Skeletal muscle tissue (tissue), 2 donors: ENCODE measurements around the gene MAP2K5. TPM values are rescaled to one million over a fixed set of nuclear protein-coding genes. Genes with fewer than 3 reads are reported as not detected.

Source experiments
- small RNA-seq: library from RNA; depleted of rRNA; stranded (forward); fragments of <200 nt; gene quantifications from one replicate; pipeline ENCODE3, GENCODE V24; 2014
- total RNA-seq: library from RNA; depleted of rRNA; stranded (reverse); fragments of >200 nt; gene quantifications from one replicate; pipeline ENCODE4 v1.2.3, GENCODE V29; 2014

Gene MAP2K5
- total RNA-seq, 1 donor from 2014 or later, result 19.3 TPM

Small RNA genes lying within 50 kb of the gene (small RNA-seq; reads per million reads assigned to genes)
- 0.12 reads per million for gene RNU6-1

Other genes with a start within 250 kb of the MAP2K5 start
- gene C15orf61, start 21.6 kb upstream of the MAP2K5 start, total RNA-seq, result 7.3 TPM